ENCODE measurements around the gene ARSI. TPM values are rescaled to one million over a fixed set of nuclear protein-coding genes. Genes with fewer than 3 reads are reported as not detected.

ARSI gene
- total RNA-seq, 1 donor, result 1.5 TPM

GRCh38 chr5:150345716-150346115, 43.0 kb upstream of the ARSI start:
- H3K4me3 ChIP-seq (ENCODE audit: low read depth, low read length), result no peak overlapping the region
- no peak for DNase-seq (ENCODE audit: low read depth)
- no peak for TF ChIP-seq CTCF (IDR thresholded peaks at IDR 0.05; ENCODE audit: insufficient read depth, low read length)

GRCh38 chr5:150343994-150344631, 41.4 kb upstream of the ARSI start:
- H3K4me3 ChIP-seq (ENCODE audit: low read depth, low read length), result no peak overlapping the region
- no peak for TF ChIP-seq CTCF (IDR thresholded peaks at IDR 0.05; ENCODE audit: insufficient read depth, low read length)
- no peak for DNase-seq (ENCODE audit: low read depth)

GRCh38 chr5:150342583-150342982, 39.9 kb upstream of the ARSI start:
- no peak for DNase-seq (ENCODE audit: low read depth)

GRCh38 chr5:150341989-150342388, 39.3 kb upstream of the ARSI start:
- no peak for TF ChIP-seq CTCF (IDR thresholded peaks at IDR 0.05; ENCODE audit: insufficient read depth, low read length)
- H3K4me3 ChIP-seq (ENCODE audit: low read depth, low read length), result no peak overlapping the region
- no peak for DNase-seq (ENCODE audit: low read depth)

More at GRCh38 chr5:150342583-150342982, 39.9 kb upstream of the ARSI start:
- no peak overlapping the region for H3K4me3 ChIP-seq (ENCODE audit: low read depth, low read length)
- no peak for TF ChIP-seq CTCF (IDR thresholded peaks at IDR 0.05; ENCODE audit: insufficient read depth, low read length)

GRCh38 chr5:150341331-150341730, 38.6 kb upstream of the ARSI start:
- H3K4me3 ChIP-seq (ENCODE audit: low read depth, low read length), result no peak overlapping the region
- no peak for DNase-seq (ENCODE audit: low read depth)
- TF ChIP-seq CTCF (IDR thresholded peaks at IDR 0.05; ENCODE audit: insufficient read depth, low read length), result no peak

GRCh38 chr5:150340614-150341255, 38.0 kb upstream of the ARSI start:
- H3K4me3 ChIP-seq (ENCODE audit: low read depth, low read length), result no peak overlapping the region
- DNase-seq (ENCODE audit: low read depth), result no peak
- no peak for TF ChIP-seq CTCF (IDR thresholded peaks at IDR 0.05; ENCODE audit: insufficient read depth, low read length)
